Omental fat pad (tissue), 4 donors: Measurements from ENCODE around the gene KMT2D. TPM values are rescaled to one million over a fixed set of nuclear protein-coding genes. Genes with fewer than 3 reads are reported as not detected.
A peak's percentile ranks its signal among the peaks of the same experiment; 100 is the strongest.

ENCODE experiments used
- ATAC-seq: fragments of 150-250 bp; one replicate; pipeline ENCODE4 v1.9.1; 2016; ENCODE audit warnings: mild to moderate bottlenecking, moderate library complexity; ENCODE audit not compliant: low FRiP score
- DNase-seq: peaks from one replicate; pipeline ENCODE4 v3.0.0-alpha.2; 2019; ENCODE audit warnings: low spot score
- CTCF ChIP-seq, 3 donors: fragments of 450-650 bp; IDR thresholded peaks; one replicate each; pipeline ENCODE4 v1.5.1; 2016 to 2017; ENCODE audit warnings: antibody characterized with exemption in 3 of 3, mild to moderate bottlenecking in 3 of 3, moderate library complexity in 2 of 3
- total RNA-seq, 4 donors: library from RNA; depleted of rRNA; stranded (reverse); fragments of >200 nt; gene quantifications; one replicate each; pipeline ENCODE4 v1.1.0, GENCODE V29; 2016

KMT2D gene
- total RNA-seq, 4 donors from 2014 or later, result 31.2 to 87.0 (median 49.0) TPM

GRCh38 chr12:49019120-49019430 is 41.5 kb downstream of the KMT2D start:
- DNase-seq (no peak), ATAC-seq (peak; percentile 26)
- no peak for TF ChIP-seq CTCF (IDR thresholded peaks at IDR 0.05)

DNA sequence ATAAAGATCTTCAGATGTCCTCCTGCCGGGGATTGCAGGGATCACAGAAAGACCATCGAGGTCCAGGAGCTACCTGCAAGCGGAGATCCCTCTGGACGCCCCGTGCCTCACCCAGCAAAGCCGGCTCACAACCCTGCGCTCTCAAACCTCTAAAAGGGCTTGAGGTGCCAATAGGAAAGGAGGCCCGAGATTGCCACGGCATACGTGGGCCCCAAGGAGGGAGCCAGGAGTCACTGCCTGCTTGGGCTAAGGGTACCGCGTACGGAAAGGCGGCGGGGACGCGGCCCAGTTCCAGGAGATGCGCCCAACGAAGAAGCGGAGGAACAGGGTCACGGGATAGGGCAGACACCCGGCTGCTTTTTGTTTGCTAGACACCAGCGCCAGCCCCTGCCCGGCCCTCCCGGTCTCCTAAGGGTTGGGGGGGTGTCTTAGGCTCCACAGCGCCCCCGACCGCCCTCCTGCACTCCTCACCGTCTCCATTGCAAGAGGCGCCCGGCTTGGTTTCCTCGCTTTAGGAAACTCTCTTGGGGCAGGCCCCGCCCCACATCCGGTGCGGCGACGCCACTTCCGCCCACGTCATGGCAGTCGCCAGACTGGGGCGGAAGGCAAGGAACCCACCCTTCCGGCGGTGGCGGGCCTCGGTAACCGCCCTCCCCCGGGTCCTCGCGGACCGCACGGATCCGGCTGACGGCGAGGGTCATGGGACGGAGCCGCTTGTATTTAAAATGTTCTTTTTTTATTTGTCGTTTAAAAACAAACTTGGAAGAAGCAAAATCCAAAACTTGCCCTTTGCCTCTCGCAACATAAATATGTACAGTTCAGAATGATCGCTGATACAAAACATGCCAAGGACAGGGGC is 42.1 kb downstream of the KMT2D start, which contains the start of gene PRKAG1:
PRKAG1 (minus strand) TSS at position 516 of the 859 bp plus-strand sequence; CDS start at position 480, 36 bp downstream.
- ATAC-seq, result peak; percentile 94
- DNase-seq, result peak; percentile 88
- peak in 1 of 3 donors; percentile 37 for TF ChIP-seq CTCF (IDR thresholded peaks at IDR 0.05)

- TF ChIP-seq CTCF (IDR thresholded peaks at IDR 0.05), result no peak
- no peak for ATAC-seq
- no peak for DNase-seq
Observed at GRCh38 chr12:49017891-49018260, 42.7 kb downstream of the KMT2D start.

DNA sequence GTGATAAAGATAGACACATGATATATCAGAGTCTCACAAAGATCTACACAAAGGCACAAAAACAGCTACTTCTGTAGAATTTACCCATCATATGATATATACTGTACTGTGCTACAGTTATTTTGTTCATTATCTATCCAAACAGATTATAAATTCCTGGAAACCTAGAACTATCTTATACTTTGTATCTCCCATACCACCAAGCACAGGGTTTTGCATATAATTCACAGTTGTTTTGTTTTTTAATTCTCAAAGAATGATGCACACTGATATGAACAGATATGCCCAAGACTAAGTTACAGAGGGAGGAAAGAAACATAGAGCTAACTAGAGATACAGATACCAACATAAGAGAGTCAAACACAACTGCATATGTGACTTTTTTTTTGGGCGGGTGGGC is 45.4 kb downstream of the KMT2D start:
- TF ChIP-seq CTCF (IDR thresholded peaks at IDR 0.05), result no peak
- DNase-seq (no peak), ATAC-seq (no peak)

- DNase-seq (no peak), ATAC-seq (no peak)
- no peak for TF ChIP-seq CTCF (IDR thresholded peaks at IDR 0.05)
Observed at GRCh38 chr12:49014547-49014946, 46.0 kb downstream of the KMT2D start.

GRCh38 chr12:49013428-49013827 is 47.2 kb downstream of the KMT2D start:
- no peak for TF ChIP-seq CTCF (IDR thresholded peaks at IDR 0.05)
- DNase-seq (no peak), ATAC-seq (no peak)

DNA sequence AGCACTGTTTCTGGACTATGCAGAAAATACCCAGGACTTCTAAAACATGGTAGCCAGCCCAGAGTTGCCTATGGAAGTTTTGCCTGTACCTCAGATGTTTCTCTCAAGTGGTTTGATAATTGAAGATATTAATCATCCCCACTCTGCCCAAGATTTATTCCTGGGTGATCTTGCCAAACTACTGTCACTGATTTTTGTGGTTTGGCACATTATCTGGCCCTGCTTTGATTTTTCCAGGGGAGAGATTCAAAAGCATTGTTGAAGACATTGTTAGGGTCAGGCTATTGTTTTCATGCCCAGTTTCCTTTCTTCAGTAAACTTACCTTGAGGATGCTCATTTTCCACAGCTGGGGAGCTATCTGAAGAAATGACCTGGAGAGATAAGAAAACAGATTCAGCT is 47.9 kb downstream of the KMT2D start:
- ATAC-seq (no peak), DNase-seq (no peak)
- TF ChIP-seq CTCF (IDR thresholded peaks at IDR 0.05), result no peak
